ENCODE results near the gene CCDC181.

CCDC181 gene

GRCh38 chr1:169364948-169365347 is 62.3 kb downstream of the CCDC181 start:
- TF ChIP-seq Cebpa-rat (IDR thresholded peaks at IDR 0.05), result no peak
- Histone ChIP-seq H3K36me3 (peaks cover 9% of the 10 kb centered on the region), H3K27me3 (no peaks in the 10 kb centered on the region), H3K4me1 (peaks cover 24% of the 10 kb centered on the region), H4K20me1 (no peaks in the 10 kb centered on the region), H3K4me2 (no peak overlapping the region), H3K4me3 (no peak overlapping the region), H3K9ac (no peak overlapping the region), H3K27ac (no peak overlapping the region), H3K9me3 (peaks cover 16% of the 10 kb centered on the region)

- H3K4me1 ChIP-seq, result peaks cover 11% of the 10 kb centered on the region
- H3K4me2 ChIP-seq, result no peak overlapping the region
- peaks cover 7% of the 10 kb centered on the region for H3K36me3 ChIP-seq
- no peaks in the 10 kb centered on the region for H3K27me3 ChIP-seq
- H3K9me3 ChIP-seq, result peaks cover 16% of the 10 kb centered on the region
- H3K4me3 ChIP-seq, result no peak overlapping the region
- H4K20me1 ChIP-seq, result no peaks in the 10 kb centered on the region
- no peak overlapping the region for H3K27ac ChIP-seq
- no peak overlapping the region for H3K9ac ChIP-seq
- no peak for TF ChIP-seq Cebpa-rat (IDR thresholded peaks at IDR 0.05)
Observed at GRCh38 chr1:169363046-169363730, 64.1 kb downstream of the CCDC181 start.

- Histone ChIP-seq H3K9ac (no peak overlapping the region), H3K27ac (no peak overlapping the region), H3K36me3 (peaks cover 7% of the 10 kb centered on the region), H3K4me3 (no peak overlapping the region), H3K4me2 (no peak overlapping the region), H3K9me3 (peaks cover 16% of the 10 kb centered on the region), H4K20me1 (no peaks in the 10 kb centered on the region), H3K27me3 (no peaks in the 10 kb centered on the region), H3K4me1 (peaks cover under 1% of the 10 kb centered on the region)
- TF ChIP-seq Cebpa-rat (IDR thresholded peaks at IDR 0.05), result no peak
Observed at GRCh38 chr1:169361281-169361680, 66.0 kb downstream of the CCDC181 start.

GRCh38 chr1:169360415-169360814 is 66.9 kb downstream of the CCDC181 start:
- H3K27ac ChIP-seq, result no peak overlapping the region
- peaks cover 12% of the 10 kb centered on the region for H3K9me3 ChIP-seq
- no peak for TF ChIP-seq Cebpa-rat (IDR thresholded peaks at IDR 0.05)
- no peak overlapping the region for H3K9ac ChIP-seq
- H3K4me3 ChIP-seq, result no peak overlapping the region
- H3K36me3 ChIP-seq, result peaks cover 6% of the 10 kb centered on the region
- H3K4me2 ChIP-seq, result no peak overlapping the region
- H4K20me1 ChIP-seq, result no peaks in the 10 kb centered on the region
- no peaks in the 10 kb centered on the region for H3K4me1 ChIP-seq
- H3K27me3 ChIP-seq, result no peaks in the 10 kb centered on the region

GRCh38 chr1:169348383-169349036 is 78.8 kb downstream of the CCDC181 start:
- TF ChIP-seq Cebpa-rat (IDR thresholded peaks at IDR 0.05), result no peak
- no peak overlapping the region for H3K4me3 ChIP-seq
- H3K9me3 ChIP-seq, result peaks cover 5% of the 10 kb centered on the region; the same call in 1 of the 2 replicates
- H4K20me1 ChIP-seq, result no peaks in the 10 kb centered on the region
- no peaks in the 10 kb centered on the region for H3K27me3 ChIP-seq
- H3K36me3 ChIP-seq, result no peaks in the 10 kb centered on the region
- no peak overlapping the region for H3K4me2 ChIP-seq
- no peak overlapping the region for H3K9ac ChIP-seq
- no peak overlapping the region for H3K27ac ChIP-seq
- H3K4me1 ChIP-seq, result peaks cover 4% of the 10 kb centered on the region; the same call in 1 of the 2 replicates

- no peak overlapping the region for H3K4me2 ChIP-seq
- H3K9me3 ChIP-seq, result no peaks in the 10 kb centered on the region
- H3K27ac ChIP-seq, result no peak overlapping the region
- no peak for TF ChIP-seq Cebpa-rat (IDR thresholded peaks at IDR 0.05)
- H3K4me1 ChIP-seq, result peaks cover 4% of the 10 kb centered on the region; the same call in 1 of the 2 replicates
- H3K4me3 ChIP-seq, result no peak overlapping the region
- no peaks in the 10 kb centered on the region for H4K20me1 ChIP-seq
- H3K9ac ChIP-seq, result no peak overlapping the region
- H3K36me3 ChIP-seq, result no peaks in the 10 kb centered on the region
- H3K27me3 ChIP-seq, result no peaks in the 10 kb centered on the region
Observed at GRCh38 chr1:169347688-169348382, 79.4 kb downstream of the CCDC181 start.

- TF ChIP-seq Cebpa-rat (IDR thresholded peaks at IDR 0.05), result no peak
- Histone ChIP-seq H3K4me2 (no peak overlapping the region), H3K4me1 (peaks cover 4% of the 10 kb centered on the region; the same call in 1 of the 2 replicates), H3K36me3 (peaks cover 5% of the 10 kb centered on the region; the same call in 1 of the 2 replicates), H3K27ac (no peak overlapping the region), H3K27me3 (no peaks in the 10 kb centered on the region), H4K20me1 (no peaks in the 10 kb centered on the region), H3K9ac (no peak overlapping the region), H3K4me3 (no peak overlapping the region), H3K9me3 (peaks cover 10% of the 10 kb centered on the region)
Observed at GRCh38 chr1:169346036-169346589, 81.2 kb downstream of the CCDC181 start.

GRCh38 chr1:169345511-169345910 is 81.8 kb downstream of the CCDC181 start:
- H3K27me3 ChIP-seq, result no peaks in the 10 kb centered on the region
- no peak overlapping the region for H3K9ac ChIP-seq
- peaks cover 15% of the 10 kb centered on the region for H3K9me3 ChIP-seq
- peaks cover 4% of the 10 kb centered on the region; the same call in 1 of the 2 replicates for H3K4me1 ChIP-seq
- peaks cover 10% of the 10 kb centered on the region; the same call in 1 of the 2 replicates for H3K36me3 ChIP-seq
- no peak overlapping the region for H3K4me3 ChIP-seq
- no peak overlapping the region for H3K27ac ChIP-seq
- no peak overlapping the region for H3K4me2 ChIP-seq
- no peaks in the 10 kb centered on the region for H4K20me1 ChIP-seq
- TF ChIP-seq Cebpa-rat (IDR thresholded peaks at IDR 0.05), result no peak
